Esophagus squamous epithelium (tissue), 4 donors: Measurements from ENCODE around the gene SPNS2.

Source experiments
- POLR2A ChIP-seq, 4 donors: fragments of 450-650 bp; IDR thresholded peaks; one replicate each; pipeline ENCODE4 v1.6.1; 2017; ENCODE audit warnings: antibody characterized with exemption in 4 of 4, mild to moderate bottlenecking in 4 of 4, moderate library complexity in 3 of 4
- TF ChIP-seq, protein P1 (sequence below), 6 experiments: fragments of 450-650 bp in 4 of 6; fragments of 200-600 bp in 2 of 6; sonication (generic) in 2 of 6; IDR thresholded peaks; one replicate each; pipeline ENCODE4 v1.5.1; 2016 to 2019; ENCODE audit warnings: antibody characterized with exemption in 6 of 6, mild to moderate bottlenecking in 4 of 6, moderate library complexity in 4 of 6

DNA sequence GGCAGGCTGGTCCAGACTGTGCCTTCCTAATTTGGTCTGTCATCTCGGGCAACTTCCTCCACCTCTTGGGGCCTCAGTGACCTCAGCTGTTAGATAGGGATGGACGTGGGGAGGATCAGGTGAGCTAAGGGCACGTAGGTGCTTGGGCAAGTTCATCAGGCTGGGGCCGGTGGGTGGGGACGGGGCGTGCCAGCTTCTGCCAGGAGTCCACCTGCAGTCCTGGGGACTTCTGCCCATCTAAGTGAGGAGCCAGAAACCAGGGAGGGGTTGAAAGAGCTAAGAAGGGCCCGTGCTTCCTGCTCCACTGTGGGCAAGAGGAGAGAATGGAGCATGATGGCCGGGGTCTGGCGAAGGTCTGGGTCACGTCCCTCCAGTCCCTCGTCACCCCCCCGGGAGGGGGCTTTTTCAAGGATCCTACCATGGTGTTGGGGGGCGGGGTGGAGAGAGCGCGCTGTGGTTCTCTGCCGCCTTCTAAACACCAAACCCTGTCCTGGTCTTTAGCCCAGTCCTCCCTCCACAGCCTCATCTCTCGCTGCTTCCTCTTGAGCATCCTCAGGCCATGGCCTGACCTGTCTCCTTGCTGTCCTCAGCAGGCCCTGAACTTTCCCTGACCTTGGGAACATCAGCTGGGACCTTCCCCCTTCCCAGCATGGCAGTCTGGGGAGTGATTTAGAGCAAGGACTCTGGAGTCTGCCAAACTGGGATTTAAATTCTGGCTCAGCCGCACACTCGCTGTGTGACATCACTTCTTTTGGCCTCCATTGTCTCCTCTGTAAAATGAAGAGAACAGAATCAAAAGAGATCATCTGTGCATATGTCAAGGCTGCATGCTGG, 21.6 kb downstream of the SPNS2 start:
- TF ChIP-seq POLR2A (IDR thresholded peaks at IDR 0.05) = no peak
- TF ChIP-seq, protein P1, sequence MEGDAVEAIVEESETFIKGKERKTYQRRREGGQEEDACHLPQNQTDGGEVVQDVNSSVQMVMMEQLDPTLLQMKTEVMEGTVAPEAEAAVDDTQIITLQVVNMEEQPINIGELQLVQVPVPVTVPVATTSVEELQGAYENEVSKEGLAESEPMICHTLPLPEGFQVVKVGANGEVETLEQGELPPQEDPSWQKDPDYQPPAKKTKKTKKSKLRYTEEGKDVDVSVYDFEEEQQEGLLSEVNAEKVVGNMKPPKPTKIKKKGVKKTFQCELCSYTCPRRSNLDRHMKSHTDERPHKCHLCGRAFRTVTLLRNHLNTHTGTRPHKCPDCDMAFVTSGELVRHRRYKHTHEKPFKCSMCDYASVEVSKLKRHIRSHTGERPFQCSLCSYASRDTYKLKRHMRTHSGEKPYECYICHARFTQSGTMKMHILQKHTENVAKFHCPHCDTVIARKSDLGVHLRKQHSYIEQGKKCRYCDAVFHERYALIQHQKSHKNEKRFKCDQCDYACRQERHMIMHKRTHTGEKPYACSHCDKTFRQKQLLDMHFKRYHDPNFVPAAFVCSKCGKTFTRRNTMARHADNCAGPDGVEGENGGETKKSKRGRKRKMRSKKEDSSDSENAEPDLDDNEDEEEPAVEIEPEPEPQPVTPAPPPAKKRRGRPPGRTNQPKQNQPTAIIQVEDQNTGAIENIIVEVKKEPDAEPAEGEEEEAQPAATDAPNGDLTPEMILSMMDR (IDR thresholded peaks at IDR 0.05) = no peak
